Right lobe of liver (tissue), 6 donors: ENCODE measurements around the gene COL4A6. TPM values are rescaled to one million over a fixed set of nuclear protein-coding genes. Genes with fewer than 3 reads are reported as not detected.
A peak's percentile ranks its signal among the peaks of the same experiment; 100 is the strongest.

Experiments used
- ATAC-seq, 4 donors: fragments of 200-7000 bp; cut with Tn5 transposase; one replicate each; pipeline ENCODE4 v1.9.1; 2020; ENCODE audit warnings: mild to moderate bottlenecking in 4 of 4, moderate library complexity in 4 of 4
- DNase-seq, 3 donors: peaks; one replicate each; pipeline ENCODE4 v3.0.0-alpha.2; 2020
- H3K27ac ChIP-seq, 3 donors: fragments of 200-600 bp; one replicate each; pipeline ENCODE4 v1.8.0; 2022
- H3K27me3 ChIP-seq, 2 donors: fragments of 200-600 bp; one replicate each; pipeline ENCODE4 v1.8.0; 2022
- H3K36me3 ChIP-seq, 4 donors: fragments of 200-600 bp; sonication (generic) in 1 of 4; one replicate each; pipeline versions ENCODE4 v1.5.1 to v1.8.0; 2017 to 2022; ENCODE audit warnings: control low read depth in 1 of 4
- H3K4me1 ChIP-seq, 4 donors: fragments of 200-600 bp; sonication (generic) in 1 of 4; one replicate each; pipeline versions ENCODE4 v1.5.1 to v1.8.0; 2017 to 2022; ENCODE audit warnings: control low read depth in 1 of 4
- H3K4me3 ChIP-seq, 3 donors: fragments of 200-600 bp; one replicate each; pipeline ENCODE4 v1.8.0; 2022
- H3K9me3 ChIP-seq, 4 donors: fragments of 200-600 bp; sonication (generic) in 1 of 4; one replicate each; pipeline versions ENCODE4 v1.5.1 to v1.8.0; 2017 to 2022; ENCODE audit warnings: control low read depth in 1 of 4
- CTCF ChIP-seq, 4 donors: fragments of 200-600 bp in 3 of 4; fragments of 450-650 bp in 1 of 4; IDR thresholded peaks; one replicate each; pipeline versions ENCODE4 v1.5.1 to v1.8.0; 2016 to 2022; ENCODE audit warnings: antibody characterized with exemption in 4 of 4, mild to moderate bottlenecking in 2 of 4
- POLR2A ChIP-seq: fragments of 450-650 bp; IDR thresholded peaks from one replicate; pipeline ENCODE4 v1.6.1; 2017; ENCODE audit warnings: antibody characterized with exemption, mild to moderate bottlenecking
- WGBS: methylation state at CpG from one replicate; pipeline ENCODE4 v1.1.6; 2018; ENCODE audit warnings: low coverage, low lambda C conversion rate; ENCODE audit not compliant: insufficient coverage; ENCODE audit errors: missing lambda C conversion rate; 5-methylcytosine and 5-hydroxymethylcytosine counted together
- intact Hi-C, 2 donors: fragments of 100-400 bp; cut with DNase I; formaldehyde crosslinking; loops; one replicate each; pipeline versions ENCODE4 v1.11.2 to v1.14.1; 2022
- total RNA-seq, 6 experiments: library from RNA; depleted of rRNA in 2 of 6; stranded (reverse); fragments of >200 nt in 2 of 6; fragmentation: NEBNext Ultra II Directional in 3 of 6; extraction: Animal tissue kit (Norgen Biotek cat#: 25700) in 3 of 6; gene quantifications; one replicate each; pipeline versions ENCODE4 v1.1.0 to v1.2.4, GENCODE V29; 2016 to 2023
- donor health status: DM: no; HTN: yes; CAD: no.
- donor health status: DM: no; HTN: no; CAD: no.
- donor health status: DM: no; HTN: no; CAD: no.
- donor health status: DM: no; HTN: yes; CAD: no.
- donor health status: DM: no; HTN: yes; CAD: no.

Gene COL4A6
- total RNA-seq, 6 experiments from 2014 or later: 0.02 to 0.05 TPM; not detected in 4

DNA sequence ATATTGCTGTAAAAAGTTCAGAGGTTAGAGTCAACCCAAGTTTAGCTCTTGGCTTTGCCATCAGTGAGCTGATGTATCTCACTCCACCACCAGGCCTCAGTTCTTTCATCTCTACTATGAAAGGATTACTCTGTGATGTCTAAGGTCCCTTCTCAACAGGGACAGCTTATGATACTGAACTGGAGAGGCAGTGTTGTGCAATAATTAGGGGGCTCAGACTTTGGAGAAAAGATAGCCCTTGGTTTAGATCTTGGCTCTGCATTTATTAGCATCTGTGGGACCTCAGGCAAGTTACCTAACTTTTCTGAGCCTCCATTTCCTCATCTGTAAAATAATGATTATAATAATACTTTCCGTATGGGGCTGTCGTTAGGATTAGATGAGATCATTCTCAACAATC is 89.0 kb downstream of the COL4A6 start:
- 85% methylated on average over 2 of the region's 2 CpGs for WGBS
- ATAC-seq: no peak
- intact Hi-C loops: no loop called here
- H3K36me3 ChIP-seq: no peaks in the 10 kb centered on the region
- TF ChIP-seq POLR2A: no peak
- TF ChIP-seq CTCF (IDR thresholded peaks at IDR 0.05): no peak
- no peaks in the 10 kb centered on the region for H3K4me1 ChIP-seq
- no peak for DNase-seq
- H3K27ac ChIP-seq: no peak overlapping the region
- no peak overlapping the region for H3K4me3 ChIP-seq
- H3K27me3 ChIP-seq: peaks cover 0 to 4% of the 10 kb centered on the region in 2 donors
- no peaks in the 10 kb centered on the region for H3K9me3 ChIP-seq

- 86% methylated on average over 1 of the region's 1 CpG for WGBS
- intact Hi-C loops: no loop called here
- H3K27ac ChIP-seq: no peak overlapping the region
- H3K4me3 ChIP-seq: no peak overlapping the region
- no peak for ATAC-seq
- no peaks in the 10 kb centered on the region for H3K9me3 ChIP-seq
- peaks cover 0 to 4% of the 10 kb centered on the region in 2 donors for H3K27me3 ChIP-seq
- TF ChIP-seq CTCF (IDR thresholded peaks at IDR 0.05) (no peak), POLR2A (no peak)
- H3K36me3 ChIP-seq: no peaks in the 10 kb centered on the region
- no peak for DNase-seq
- no peaks in the 10 kb centered on the region for H3K4me1 ChIP-seq
Observed at GRCh38 chrX:108348525-108348924, 89.7 kb downstream of the COL4A6 start.

- WGBS: 31% methylated on average over 3 of the region's 3 CpGs
- H3K36me3 ChIP-seq: no peaks in the 10 kb centered on the region
- peak in 3 of 4 donors; percentile 58 to 82 (median 60) for ATAC-seq
- no peak overlapping the region for H3K27ac ChIP-seq
- peaks cover 0 to 4% of the 10 kb centered on the region in 2 donors for H3K27me3 ChIP-seq
- no peaks in the 10 kb centered on the region for H3K9me3 ChIP-seq
- no peak for DNase-seq
- intact Hi-C loops: no loop called here
- TF ChIP-seq POLR2A: no peak
- no peak for TF ChIP-seq CTCF (IDR thresholded peaks at IDR 0.05)
- no peak overlapping the region for H3K4me3 ChIP-seq
- no peaks in the 10 kb centered on the region for H3K4me1 ChIP-seq
Observed at GRCh38 chrX:108347800-108348199, 90.4 kb downstream of the COL4A6 start.

DNA sequence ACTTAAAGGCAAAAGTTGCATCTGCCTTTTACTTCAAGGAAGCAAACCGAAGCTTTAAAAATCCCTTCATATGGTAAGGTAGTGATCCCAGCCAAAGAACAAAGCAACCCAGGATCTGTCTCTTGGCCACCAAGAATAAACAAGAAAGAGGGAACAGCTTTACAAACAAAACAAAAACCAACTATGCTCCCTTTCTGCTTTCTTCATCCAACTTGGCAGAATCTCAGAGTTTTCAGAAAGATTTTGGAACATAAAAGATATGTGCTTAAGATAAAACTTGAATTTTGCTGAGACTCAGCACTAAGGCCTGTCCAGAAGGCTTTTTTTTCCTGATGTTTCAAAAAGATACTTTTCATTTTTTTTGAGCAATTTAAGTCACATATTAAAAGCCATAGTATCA is 94.0 kb downstream of the COL4A6 start:
- no peak for ATAC-seq
- H3K27ac ChIP-seq: no peak overlapping the region
- 10% methylated on average over 1 of the region's 1 CpG for WGBS

More for the DNA sequence above, 94.0 kb downstream of the COL4A6 start:
- intact Hi-C loops: no loop called here
- Histone ChIP-seq H3K36me3 (no peaks in the 10 kb centered on the region), H3K4me1 (no peaks in the 10 kb centered on the region), H3K4me3 (no peak overlapping the region), H3K27me3 (peaks cover 0 to 4% of the 10 kb centered on the region in 2 donors), H3K9me3 (no peaks in the 10 kb centered on the region)
- TF ChIP-seq CTCF (IDR thresholded peaks at IDR 0.05) (no peak), POLR2A (no peak)
- no peak for DNase-seq
